GM21423 (cell line): ENCODE measurements around the gene SMARCD3.

ENCODE experiments used
- ATAC-seq: cut with Tn5 transposase; IDR thresholded peaks from one replicate; pipeline ENCODE4 v1.9.1; 2021; ENCODE audit warnings: mild to moderate bottlenecking, moderate library complexity; ENCODE audit not compliant: unreplicated experiment

The SMARCD3 gene

GRCh38 chr7:151191544-151191943, 57.0 kb downstream of the SMARCD3 start:
- no peak for ATAC-seq

GRCh38 chr7:151189038-151189437, 59.5 kb downstream of the SMARCD3 start:
- no peak for ATAC-seq
